HG03095 (cell line): ENCODE measurements around the gene SCUBE3.

Source experiments
- ATAC-seq: cut with Tn5 transposase; IDR thresholded peaks from one replicate; pipeline ENCODE4 v1.9.1; 2021; ENCODE audit warnings: moderate library complexity; ENCODE audit not compliant: unreplicated experiment

SCUBE3 gene

GRCh38 chr6:35237476-35237875, 23.7 kb downstream of the SCUBE3 start:
- no peak for ATAC-seq

DNA sequence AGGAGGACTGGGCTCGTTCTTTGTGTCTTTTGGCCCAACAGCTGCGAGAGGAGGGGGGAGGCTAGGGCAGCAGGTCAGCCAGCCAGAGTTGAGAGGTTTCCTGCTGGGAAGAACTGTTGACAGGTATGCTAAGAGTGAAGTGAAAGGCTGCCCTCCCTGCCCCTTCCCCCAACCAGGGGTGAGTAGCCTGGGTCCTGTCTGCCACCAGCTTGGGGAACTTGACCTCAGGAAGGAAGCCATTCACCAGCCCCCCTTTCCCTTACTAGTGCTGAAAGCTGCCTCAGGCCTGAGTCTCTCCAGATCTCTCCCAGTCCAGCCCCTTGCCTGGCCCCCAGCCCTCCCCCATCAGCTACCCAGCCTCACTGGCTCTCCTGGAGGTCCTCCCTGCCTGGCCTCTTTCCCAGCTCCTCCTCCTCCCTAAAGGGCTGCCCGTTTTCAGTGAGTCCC, 25.1 kb downstream of the SCUBE3 start:
- no peak for ATAC-seq

- ATAC-seq: no peak
These were observed 25.8 kb downstream of the SCUBE3 start for GRCh38 chr6:35239581-35239980.

DNA sequence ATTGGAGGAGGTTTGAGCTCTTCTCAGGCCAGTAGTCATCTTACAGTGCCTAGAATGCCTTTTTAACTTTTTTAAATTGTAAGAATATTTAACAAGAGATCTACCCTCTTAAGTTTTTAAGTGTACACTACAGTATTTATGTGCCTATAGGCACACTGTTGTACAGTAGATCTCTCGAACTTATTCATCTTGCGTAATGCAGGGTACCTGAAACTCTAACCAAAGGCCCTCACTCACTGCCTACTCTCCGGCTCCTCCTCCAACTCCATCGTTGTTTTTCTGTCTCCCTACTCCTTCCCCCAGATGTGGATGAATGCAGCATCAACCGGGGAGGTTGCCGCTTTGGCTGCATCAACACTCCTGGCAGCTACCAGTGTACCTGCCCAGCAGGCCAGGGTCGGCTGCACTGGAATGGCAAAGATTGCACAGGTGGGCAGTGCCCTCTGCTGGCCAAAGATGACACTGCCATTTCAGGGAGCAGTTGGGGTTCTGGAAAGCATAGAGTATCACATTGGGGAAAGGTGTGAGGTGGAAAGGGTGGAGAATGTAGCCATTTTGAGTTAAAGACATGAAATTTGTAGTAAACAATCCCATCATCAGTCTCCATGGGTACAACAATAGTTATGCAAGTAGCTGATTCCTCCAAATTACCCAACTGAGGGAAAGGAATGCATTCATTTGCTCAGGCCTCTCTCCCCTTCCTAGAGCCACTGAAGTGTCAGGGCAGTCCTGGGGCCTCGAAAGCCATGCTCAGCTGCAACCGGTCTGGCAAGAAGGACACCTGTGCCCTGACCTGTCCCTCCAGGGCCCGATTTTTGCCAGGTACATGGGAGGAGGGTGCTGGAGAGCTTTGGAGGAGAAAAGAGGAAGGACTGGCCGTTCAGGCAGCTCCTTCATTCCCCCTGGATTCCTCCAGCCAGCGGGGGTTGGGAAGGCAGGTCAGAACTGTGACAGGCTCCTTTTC, 27.4 kb downstream of the SCUBE3 start:
- ATAC-seq: peak; percentile 78

GRCh38 chr6:35242486-35242885, 28.7 kb downstream of the SCUBE3 start:
- ATAC-seq: no peak

- ATAC-seq: no peak
These were observed 29.1 kb downstream of the SCUBE3 start for GRCh38 chr6:35242906-35243305.

- no peak for ATAC-seq
These were observed 29.7 kb downstream of the SCUBE3 start for GRCh38 chr6:35243386-35243958.

- no peak for ATAC-seq
These were observed 30.8 kb downstream of the SCUBE3 start for GRCh38 chr6:35244551-35244950.

GRCh38 chr6:35247642-35248231, 34.0 kb downstream of the SCUBE3 start:
- no peak for ATAC-seq

DNA sequence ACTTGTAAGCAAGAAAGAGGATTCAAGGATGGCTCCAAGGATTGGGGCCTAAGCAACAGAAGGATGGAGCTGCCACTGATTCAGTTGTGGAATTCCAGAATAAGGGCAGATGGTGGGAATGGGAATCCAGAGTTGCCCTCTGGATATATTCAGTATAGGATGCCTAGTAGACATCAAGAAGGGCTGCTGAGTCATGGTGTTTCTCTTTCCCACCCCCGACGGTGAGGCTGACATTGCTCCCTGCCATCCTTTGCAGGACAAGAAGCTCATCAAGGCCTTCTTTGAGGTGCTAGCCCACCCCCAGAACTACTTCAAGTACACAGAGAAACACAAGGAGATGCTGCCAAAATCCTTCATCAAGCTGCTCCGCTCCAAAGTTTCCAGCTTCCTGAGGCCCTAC, 34.5 kb downstream of the SCUBE3 start:
- no peak for ATAC-seq

GRCh38 chr6:35248965-35249364, 35.2 kb downstream of the SCUBE3 start:
- ATAC-seq: no peak

GRCh38 chr6:35251949-35252348, 38.2 kb downstream of the SCUBE3 start:
- ATAC-seq: no peak

- ATAC-seq: no peak
These were observed 39.5 kb downstream of the SCUBE3 start for GRCh38 chr6:35253249-35253648.

DNA sequence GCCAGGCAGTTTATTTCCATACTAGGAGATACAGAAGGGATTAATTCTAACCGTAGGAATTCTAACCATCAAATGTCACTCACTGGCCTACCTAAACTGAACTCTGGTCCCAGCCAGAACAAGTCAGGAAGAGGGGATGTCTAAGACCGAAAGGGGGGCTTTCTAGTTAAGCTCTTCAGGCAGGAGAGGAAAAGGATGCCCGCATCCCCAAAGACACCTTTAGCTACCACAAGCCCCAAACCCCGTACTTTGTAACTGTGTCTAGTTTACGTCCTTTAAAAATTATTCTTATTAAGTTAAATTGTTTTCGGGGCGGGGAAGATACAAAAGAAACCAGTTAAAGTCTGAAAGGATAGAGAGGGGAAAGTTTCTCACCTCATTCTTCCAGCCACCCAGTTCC, 44.6 kb downstream of the SCUBE3 start:
- ATAC-seq: no peak

DNA sequence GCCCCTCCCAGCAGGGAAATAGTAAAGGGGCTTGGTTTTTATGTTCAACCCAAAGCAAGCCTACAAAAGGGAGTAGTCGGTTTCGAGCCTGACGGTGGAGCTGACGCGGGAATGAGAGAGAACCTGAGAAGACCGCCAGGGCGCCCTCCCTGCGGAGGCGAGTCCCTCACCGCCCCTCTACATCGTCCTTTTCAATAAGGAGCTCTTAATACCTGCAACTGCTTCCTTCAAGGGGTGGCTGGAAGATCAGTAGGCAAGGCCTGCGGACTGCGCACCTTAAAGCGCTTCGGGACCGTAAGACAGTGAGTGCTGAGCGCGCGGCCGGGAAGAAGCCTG, 45.1 kb downstream of the SCUBE3 start:
- ATAC-seq: peak; percentile 6

DNA sequence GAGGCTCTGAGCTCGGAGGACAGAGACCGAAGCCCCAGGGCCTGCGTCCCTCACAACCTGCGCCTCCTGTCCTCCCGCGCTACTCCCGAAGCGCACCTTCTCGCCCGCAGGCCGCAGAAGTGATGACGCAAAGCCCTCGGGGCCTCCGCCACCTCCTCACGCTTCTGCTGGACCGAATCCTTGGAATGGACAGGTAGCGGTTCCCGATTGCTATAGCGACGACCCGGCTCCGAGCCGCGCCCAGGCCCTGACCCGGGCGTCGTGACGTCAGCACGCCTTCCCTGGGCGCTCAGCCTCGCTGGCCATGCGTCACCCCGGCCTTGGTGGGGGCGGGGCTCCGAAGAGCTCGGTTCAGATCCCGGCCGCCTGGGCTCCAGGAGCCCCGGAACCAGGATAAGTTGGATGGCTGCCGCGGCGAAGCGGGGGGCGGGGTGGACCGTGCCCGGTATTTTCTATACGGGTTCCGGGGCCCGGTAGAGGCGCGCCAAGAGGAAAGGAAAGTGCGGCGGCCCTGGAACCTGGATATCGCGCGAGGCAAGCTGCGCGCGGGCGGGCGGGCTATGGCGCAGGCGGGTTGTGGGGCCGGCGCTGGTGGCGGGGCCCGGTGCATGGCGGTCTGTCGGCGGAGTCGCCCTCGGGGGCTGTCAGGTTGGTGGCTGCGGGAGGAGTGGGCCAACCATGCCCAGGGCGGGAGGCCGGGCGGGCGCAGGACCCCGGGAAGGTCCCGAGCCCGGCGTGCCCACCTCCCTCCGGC, 45.6 kb downstream of the SCUBE3 start, which contains the start of gene ZNF76:
TSS of gene ZNF76 (plus strand) at position 542 of the 754 bp plus-strand sequence. CDS start 21,417 bp downstream, outside the sequence.
- ATAC-seq: peak; percentile 84

DNA sequence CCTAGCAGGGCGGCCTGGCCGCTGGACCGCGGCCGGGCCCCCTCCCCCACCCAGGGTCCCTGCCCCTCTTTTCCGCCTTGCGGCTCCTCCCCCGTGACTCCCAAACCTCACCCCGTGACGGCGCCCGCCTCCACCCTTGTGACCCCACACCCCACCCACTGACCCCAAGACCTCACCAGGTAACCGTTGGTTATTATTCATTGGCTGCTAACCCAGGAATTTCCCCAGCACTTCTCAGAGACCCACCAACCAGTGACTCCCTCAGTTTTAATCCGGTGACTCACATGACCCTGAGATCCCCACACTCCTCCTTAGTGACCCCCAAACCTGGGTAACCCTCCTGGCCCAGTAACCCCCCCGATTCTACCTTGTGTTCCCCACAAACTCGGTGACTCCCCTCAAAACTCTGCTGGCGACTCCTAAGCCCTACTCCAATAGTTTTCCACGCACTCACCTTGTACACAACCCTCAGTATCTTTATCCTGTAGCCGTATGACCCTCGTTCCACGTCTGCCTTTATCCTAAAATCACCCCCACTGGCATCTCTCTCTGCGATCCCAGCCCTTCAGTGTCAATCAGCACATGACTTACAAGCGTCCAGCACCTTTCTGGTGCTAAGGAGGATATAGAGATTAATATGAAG, 46.3 kb downstream of the SCUBE3 start:
- peak; percentile 38 for ATAC-seq

DNA sequence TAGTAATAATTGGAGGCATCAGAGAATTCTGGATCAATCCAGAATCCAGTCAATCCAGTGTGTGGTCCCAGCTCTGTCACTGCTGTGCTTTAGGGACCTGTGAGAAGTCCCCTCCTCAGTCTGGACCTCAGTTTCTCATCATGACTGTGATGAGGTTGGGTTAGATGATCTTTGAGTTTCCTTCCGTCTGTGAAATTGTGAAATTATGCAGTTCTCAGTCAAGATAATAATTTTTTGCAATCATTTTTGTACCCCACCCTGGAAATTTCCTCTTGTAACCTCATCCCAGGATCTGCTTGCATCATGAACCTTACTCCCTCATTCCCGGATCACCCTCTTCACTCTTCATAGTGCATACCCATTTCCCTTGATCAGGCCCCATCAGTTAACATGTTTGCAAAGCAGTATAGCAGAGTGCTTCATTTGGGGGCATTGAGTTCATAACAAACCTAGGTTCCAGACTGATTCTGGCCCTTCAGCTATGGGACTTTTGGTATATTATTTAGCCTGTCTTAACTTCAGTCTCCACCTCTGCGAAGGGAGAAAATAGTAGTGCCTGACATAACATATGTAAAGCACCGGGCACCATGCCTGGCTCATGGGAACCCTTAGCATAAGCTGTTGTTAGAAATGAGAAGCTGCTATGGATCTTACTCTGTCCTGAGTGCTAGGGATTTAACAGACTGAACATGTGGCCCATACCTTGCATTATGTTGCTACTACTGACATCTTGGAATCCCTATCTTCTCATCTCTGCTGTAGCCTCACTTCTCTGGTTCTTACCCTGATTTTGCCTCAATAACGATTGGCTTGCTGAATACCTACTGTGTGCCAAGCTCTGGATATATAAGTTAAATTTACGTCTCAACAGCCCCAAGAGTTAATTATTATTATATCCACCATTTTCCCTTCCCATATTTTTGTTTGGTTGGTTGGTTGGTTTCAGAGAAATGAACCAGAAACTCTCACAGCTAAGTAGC, 47.1 kb downstream of the SCUBE3 start:
- no peak for ATAC-seq

DNA sequence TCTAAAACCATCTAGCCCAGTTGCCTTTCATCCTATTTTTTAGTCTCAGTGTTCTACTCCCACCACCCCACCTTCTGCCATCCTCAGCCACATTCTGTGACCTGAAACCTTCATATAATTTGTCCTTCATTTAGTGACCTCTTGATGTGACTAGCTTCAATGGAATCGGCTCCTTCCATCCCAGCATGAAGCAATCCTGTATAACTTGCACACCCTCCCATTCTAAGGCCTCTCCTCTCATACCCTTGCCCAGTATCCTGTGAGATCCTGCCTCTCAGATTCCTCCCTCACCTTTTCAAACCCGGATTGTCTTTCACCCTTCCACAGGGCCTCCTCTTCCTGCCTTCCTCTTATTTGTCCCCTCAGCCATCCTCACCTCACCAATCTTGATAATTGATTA, 48.8 kb downstream of the SCUBE3 start:
- no peak for ATAC-seq
